WTC11 (cell line): ENCODE results near the gene F8. TPM values are rescaled to one million over a fixed set of nuclear protein-coding genes. Genes with fewer than 3 reads are reported as not detected.

ENCODE experiments used
- ATAC-seq: fragments of 200-7000 bp; cut with Tn5 transposase; 2 replicates; pipeline ENCODE4 v1.10.0; 2021; ENCODE audit warnings: mild to moderate bottlenecking, moderate library complexity
- CTCF ChIA-PET: fragments of 300-600 bp; sonication (Branson Sonifier 250); formaldehyde crosslinking; loops from one replicate; lab custom pipeline; 2021; ENCODE audit warnings: antibody characterized with exemption; lab: Charles Lee
- POLR2A ChIA-PET: fragments of 350-600 bp; sonication (Branson Sonifier 250); formaldehyde crosslinking; loops from one replicate; lab custom pipeline; 2021; ENCODE audit warnings: antibody characterized with exemption; lab: Charles Lee
- DNase-seq: peaks from one replicate; pipeline ENCODE4 v3.0.0; 2021; ENCODE audit warnings: low spot score
- H3K27ac Mint-ChIP-seq: 2 replicates; pipeline ENCODE4 v1.8.0; 2021; ENCODE audit warnings: mixed read lengths
- H3K27me3 Mint-ChIP-seq: 2 replicates; pipeline ENCODE4 v1.8.0; 2021; ENCODE audit warnings: low read depth, mild to moderate bottlenecking, moderate library complexity, mixed read lengths
- H3K36me3 Mint-ChIP-seq: 2 replicates; pipeline ENCODE4 v1.8.0; 2021; ENCODE audit warnings: mixed read lengths
- H3K4me1 Mint-ChIP-seq: 2 replicates; pipeline ENCODE4 v1.8.0; 2022; ENCODE audit warnings: mixed read lengths
- H3K4me3 Mint-ChIP-seq: 2 replicates; pipeline ENCODE4 v1.8.0; 2021; ENCODE audit warnings: mild to moderate bottlenecking, moderate library complexity, mixed read lengths
- H3K9me3 Mint-ChIP-seq: 2 replicates; pipeline ENCODE4 v1.8.0; 2021; ENCODE audit warnings: mixed read lengths
- ARID4B ChIP-seq: sonication (generic); formaldehyde crosslinking; IDR thresholded peaks from 2 replicates; pipeline ENCODE4 v1.8.0; 2023; ENCODE audit warnings: missing genetic modification reagents, mild to moderate bottlenecking, borderline replicate concordance
- CDX4 ChIP-seq: fragments of 250-450 bp; sonication (Bioruptor Pico); IDR thresholded peaks from 2 replicates; pipeline ENCODE4 v1.9.0; 2021; ENCODE audit warnings: moderate library complexity, mild to moderate bottlenecking, inconsistent platforms, borderline replicate concordance
- ESRRA ChIP-seq: sonication (generic); formaldehyde crosslinking; IDR thresholded peaks from 2 replicates; pipeline ENCODE4 v1.8.1; 2022; ENCODE audit warnings: mild to moderate bottlenecking, missing genetic modification reagents, borderline replicate concordance
- ETV6 ChIP-seq: sonication (generic); formaldehyde crosslinking; IDR thresholded peaks from 2 replicates; pipeline ENCODE4 v1.8.1; 2022; ENCODE audit warnings: mild to moderate bottlenecking, missing genetic modification reagents
- FOXK1 ChIP-seq: sonication (generic); formaldehyde crosslinking; IDR thresholded peaks from 2 replicates; pipeline ENCODE4 v1.8.0; 2022; ENCODE audit warnings: mild to moderate bottlenecking, moderate library complexity, missing genetic modification reagents
- IRF1 ChIP-seq: sonication (generic); formaldehyde crosslinking; IDR thresholded peaks from 2 replicates; pipeline ENCODE4 v1.8.0; 2023; ENCODE audit warnings: missing genetic modification reagents
- IRF2 ChIP-seq: sonication (generic); formaldehyde crosslinking; IDR thresholded peaks from 2 replicates; pipeline ENCODE4 v1.8.0; 2022; ENCODE audit warnings: low read depth, missing genetic modification reagents, borderline replicate concordance
- JAZF1 ChIP-seq: fragments of 250-450 bp; sonication (Bioruptor Pico); IDR thresholded peaks from 2 replicates; pipeline ENCODE4 v1.9.0; 2021; ENCODE audit warnings: moderate library complexity, mild to moderate bottlenecking, inconsistent platforms
- KAT7 ChIP-seq: sonication (generic); formaldehyde crosslinking; IDR thresholded peaks from 2 replicates; pipeline ENCODE4 v1.8.1; 2023; ENCODE audit warnings: missing genetic modification reagents, mild to moderate bottlenecking, borderline replicate concordance
- MYBL2 ChIP-seq: sonication (generic); formaldehyde crosslinking; IDR thresholded peaks from 2 replicates; pipeline ENCODE4 v1.8.1; 2023; ENCODE audit warnings: mild to moderate bottlenecking, moderate library complexity, missing genetic modification reagents
- NFATC4 ChIP-seq: fragments of 250-450 bp; sonication (Bioruptor Pico); IDR thresholded peaks from 2 replicates; pipeline ENCODE4 v1.9.0; 2021; ENCODE audit warnings: mild to moderate bottlenecking
- NR2C2 ChIP-seq: sonication (generic); formaldehyde crosslinking; IDR thresholded peaks from 2 replicates; pipeline ENCODE4 v1.8.0; 2022; ENCODE audit warnings: mild to moderate bottlenecking, missing genetic modification reagents
- TCF7 ChIP-seq: sonication (generic); formaldehyde crosslinking; IDR thresholded peaks from 2 replicates; pipeline ENCODE4 v1.8.0; 2022; ENCODE audit warnings: mild to moderate bottlenecking, low read depth, missing genetic modification reagents, moderate library complexity
- TEAD4 ChIP-seq: sonication (generic); formaldehyde crosslinking; IDR thresholded peaks from 2 replicates; pipeline ENCODE4 v1.8.0; 2022; ENCODE audit warnings: mild to moderate bottlenecking, missing genetic modification reagents
- TP53 ChIP-seq: sonication (generic); formaldehyde crosslinking; IDR thresholded peaks from 2 replicates; pipeline ENCODE4 v1.8.1; 2023; ENCODE audit warnings: mild to moderate bottlenecking, missing genetic modification reagents
- USF2 ChIP-seq: sonication (generic); formaldehyde crosslinking; IDR thresholded peaks from 2 replicates; pipeline ENCODE4 v1.8.1; 2023; ENCODE audit warnings: mild to moderate bottlenecking, missing genetic modification reagents, moderate library complexity
- ZNF138 ChIP-seq: sonication (generic); formaldehyde crosslinking; conservative IDR thresholded peaks from 2 replicates; pipeline ENCODE4 v1.8.1; 2022; ENCODE audit warnings: mild to moderate bottlenecking, moderate library complexity, missing genetic modification reagents
- ZNF232 ChIP-seq: sonication (generic); formaldehyde crosslinking; IDR thresholded peaks from 2 replicates; pipeline ENCODE4 v1.8.0; 2022; ENCODE audit warnings: mild to moderate bottlenecking, missing genetic modification reagents
- total RNA-seq: library from RNA; stranded (reverse); gene quantifications from 3 replicates; pipeline ENCODE4 v1.2.3, GENCODE V29; 2021
- TF ChIP-seq, protein P1 (sequence below): sonication (generic); formaldehyde crosslinking; IDR thresholded peaks from 2 replicates; pipeline ENCODE4 v1.8.1; 2022; ENCODE audit warnings: mild to moderate bottlenecking, missing genetic modification reagents, moderate library complexity, borderline replicate concordance
- TF ChIP-seq, protein P2 (sequence below): sonication (generic); formaldehyde crosslinking; IDR thresholded peaks from 2 replicates; pipeline ENCODE4 v1.8.1; 2023; ENCODE audit warnings: mild to moderate bottlenecking, moderate library complexity, missing genetic modification reagents
- TF ChIP-seq, protein P3 (sequence below): sonication (generic); formaldehyde crosslinking; IDR thresholded peaks from 2 replicates; pipeline ENCODE4 v1.8.1; 2023; ENCODE audit warnings: mild to moderate bottlenecking, missing genetic modification reagents, moderate library complexity
- TF ChIP-seq, protein P4 (sequence below): sonication (generic); formaldehyde crosslinking; IDR thresholded peaks from 2 replicates; pipeline ENCODE4 v1.8.1; 2023; ENCODE audit warnings: mild to moderate bottlenecking, missing genetic modification reagents

F8 gene
- total RNA-seq, 1 experiment from 2014 or later = 1.6 TPM

DNA sequence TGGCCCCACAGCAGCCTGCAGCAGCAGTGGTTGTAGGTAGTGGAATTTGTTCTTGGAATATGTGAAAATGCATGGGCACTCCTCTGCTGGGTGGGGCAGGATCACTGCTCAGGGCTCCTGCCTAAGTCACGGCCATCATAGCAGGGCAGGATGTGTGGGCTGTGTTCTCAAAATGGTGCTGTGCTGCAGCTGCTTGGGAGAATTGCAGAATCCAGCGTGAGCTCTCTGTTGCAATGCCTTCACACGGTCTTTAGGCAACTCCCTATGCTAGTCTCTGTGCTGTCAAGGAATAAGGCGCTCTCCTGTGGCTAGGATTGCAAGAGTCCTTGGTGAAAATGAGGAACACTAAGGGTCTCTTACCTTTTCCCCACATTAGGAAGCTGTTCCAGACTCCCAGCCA is 42.9 kb downstream of the F8 start:
- DNase-seq (no peak), ATAC-seq (no peak)
- no peaks in the 10 kb centered on the region for H3K36me3 Mint-ChIP-seq
- no peak overlapping the region for H3K4me3 Mint-ChIP-seq
- H3K9me3 Mint-ChIP-seq = 0 out of 2 replicates have a peak, but pooled peaks cover 3% of the 10 kb centered on the region
- no peaks in the 10 kb centered on the region; the same call in none of the 2 replicates for H3K27me3 Mint-ChIP-seq
- ChIA-PET POLR2A (no interaction called here), CTCF (interaction anchor here (1.4 kb wide), 1 partner anchor 62 kb away, joined by 10 read pairs; no protein-coding TSS in a partner anchor)
- TF ChIP-seq TEAD4 (CRISPR knock-in tag) (no peak), JAZF1 (no peak), NFATC4 (no peak), ZNF232 (CRISPR knock-in tag) (no peak), KAT7 (CRISPR knock-in tag) (no peak), USF2 (CRISPR knock-in tag) (no peak)
- TF ChIP-seq, protein P1, sequence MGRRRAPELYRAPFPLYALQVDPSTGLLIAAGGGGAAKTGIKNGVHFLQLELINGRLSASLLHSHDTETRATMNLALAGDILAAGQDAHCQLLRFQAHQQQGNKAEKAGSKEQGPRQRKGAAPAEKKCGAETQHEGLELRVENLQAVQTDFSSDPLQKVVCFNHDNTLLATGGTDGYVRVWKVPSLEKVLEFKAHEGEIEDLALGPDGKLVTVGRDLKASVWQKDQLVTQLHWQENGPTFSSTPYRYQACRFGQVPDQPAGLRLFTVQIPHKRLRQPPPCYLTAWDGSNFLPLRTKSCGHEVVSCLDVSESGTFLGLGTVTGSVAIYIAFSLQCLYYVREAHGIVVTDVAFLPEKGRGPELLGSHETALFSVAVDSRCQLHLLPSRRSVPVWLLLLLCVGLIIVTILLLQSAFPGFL (CRISPR knock-in tag) = no peak
- TF ChIP-seq, protein P2, sequence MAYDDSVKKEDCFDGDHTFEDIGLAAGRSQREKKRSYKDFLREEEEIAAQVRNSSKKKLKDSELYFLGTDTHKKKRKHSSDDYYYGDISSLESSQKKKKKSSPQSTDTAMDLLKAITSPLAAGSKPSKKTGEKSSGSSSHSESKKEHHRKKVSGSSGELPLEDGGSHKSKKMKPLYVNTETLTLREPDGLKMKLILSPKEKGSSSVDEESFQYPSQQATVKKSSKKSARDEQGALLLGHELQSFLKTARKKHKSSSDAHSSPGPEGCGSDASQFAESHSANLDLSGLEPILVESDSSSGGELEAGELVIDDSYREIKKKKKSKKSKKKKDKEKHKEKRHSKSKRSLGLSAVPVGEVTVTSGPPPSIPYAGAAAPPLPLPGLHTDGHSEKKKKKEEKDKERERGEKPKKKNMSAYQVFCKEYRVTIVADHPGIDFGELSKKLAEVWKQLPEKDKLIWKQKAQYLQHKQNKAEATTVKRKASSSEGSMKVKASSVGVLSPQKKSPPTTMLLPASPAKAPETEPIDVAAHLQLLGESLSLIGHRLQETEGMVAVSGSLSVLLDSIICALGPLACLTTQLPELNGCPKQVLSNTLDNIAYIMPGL = no peak
- no peak overlapping the region for H3K27ac Mint-ChIP-seq
- no peaks in the 10 kb centered on the region for H3K4me1 Mint-ChIP-seq

GRCh38 chrX:154968353-154968752 is 54.2 kb downstream of the F8 start:
- Mint-ChIP-seq H3K4me3 (no peak overlapping the region), H3K4me1 (no peaks in the 10 kb centered on the region), H3K27ac (no peak overlapping the region), H3K36me3 (no peaks in the 10 kb centered on the region), H3K27me3 (peaks cover 8% of the 10 kb centered on the region), H3K9me3 (peaks cover 4% of the 10 kb centered on the region; the same call in 1 of the 2 replicates)
- DNase-seq (no peak), ATAC-seq (no peak)
- ChIA-PET POLR2A (no interaction called here), CTCF (no interaction called here)
- TF ChIP-seq ARID4B (CRISPR knock-in tag) (no peak), MYBL2 (CRISPR knock-in tag) (no peak), JAZF1 (no peak), IRF2 (CRISPR knock-in tag) (no peak), ZNF138 (no peak), TP53 (CRISPR knock-in tag) (no peak), IRF1 (CRISPR knock-in tag) (no peak), TCF7 (CRISPR knock-in tag) (no peak), NR2C2 (CRISPR knock-in tag) (no peak), ESRRA (no peak), ETV6 (CRISPR knock-in tag) (no peak), CDX4 (CRISPR knock-in tag) (no peak), KAT7 (CRISPR knock-in tag) (no peak), FOXK1 (CRISPR knock-in tag) (no peak)
- TF ChIP-seq, protein P3, sequence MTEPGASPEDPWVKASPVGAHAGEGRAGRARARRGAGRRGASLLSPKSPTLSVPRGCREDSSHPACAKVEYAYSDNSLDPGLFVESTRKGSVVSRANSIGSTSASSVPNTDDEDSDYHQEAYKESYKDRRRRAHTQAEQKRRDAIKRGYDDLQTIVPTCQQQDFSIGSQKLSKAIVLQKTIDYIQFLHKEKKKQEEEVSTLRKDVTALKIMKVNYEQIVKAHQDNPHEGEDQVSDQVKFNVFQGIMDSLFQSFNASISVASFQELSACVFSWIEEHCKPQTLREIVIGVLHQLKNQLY = no peak
- TF ChIP-seq, protein P4, sequence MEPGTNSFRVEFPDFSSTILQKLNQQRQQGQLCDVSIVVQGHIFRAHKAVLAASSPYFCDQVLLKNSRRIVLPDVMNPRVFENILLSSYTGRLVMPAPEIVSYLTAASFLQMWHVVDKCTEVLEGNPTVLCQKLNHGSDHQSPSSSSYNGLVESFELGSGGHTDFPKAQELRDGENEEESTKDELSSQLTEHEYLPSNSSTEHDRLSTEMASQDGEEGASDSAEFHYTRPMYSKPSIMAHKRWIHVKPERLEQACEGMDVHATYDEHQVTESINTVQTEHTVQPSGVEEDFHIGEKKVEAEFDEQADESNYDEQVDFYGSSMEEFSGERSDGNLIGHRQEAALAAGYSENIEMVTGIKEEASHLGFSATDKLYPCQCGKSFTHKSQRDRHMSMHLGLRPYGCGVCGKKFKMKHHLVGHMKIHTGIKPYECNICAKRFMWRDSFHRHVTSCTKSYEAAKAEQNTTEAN (CRISPR knock-in tag) = no peak
- TF ChIP-seq, protein P1 (CRISPR knock-in tag) = no peak
